Measurements from ENCODE around the gene GUK1.

GRCh38 chr1:228180271-228180958 lies 40.3 kb downstream of the GUK1 start:
- TF ChIP-seq EZH2phosphoT487 (IDR thresholded peaks at IDR 0.05; ENCODE audit: borderline replicate concordance, low read length) (no peak), CTCF (conservative IDR thresholded peaks at IDR 0.05; ENCODE audit: low read depth, low read length) (peak; percentile 66), EZH2 (IDR thresholded peaks at IDR 0.05; ENCODE audit: low read length, unreplicated experiment) (no peak)

All from PC-3 (cell line).